GM23338 (cell line): ENCODE results near the gene VEZT. TPM values are rescaled to one million over a fixed set of nuclear protein-coding genes. Genes with fewer than 3 reads are reported as not detected.

ENCODE experiments used
- ATAC-seq: fragments of 200-7000 bp; cut with Tn5 transposase; 3 replicates; pipeline ENCODE4 v1.9.1; 2020
- DNase-seq: peaks from one replicate; pipeline ENCODE4 v3.0.0-alpha.2; 2015; ENCODE audit warnings: low spot score
- H2AFZ ChIP-seq: fragments of 200-600 bp; sonication (generic); 2 replicates; pipeline ENCODE4 v1.8.0; 2016; ENCODE audit warnings: antibody characterized with exemption, mild to moderate bottlenecking, moderate library complexity
- H3F3A ChIP-seq: fragments of 200-600 bp; sonication (generic); replicated peaks from 2 replicates; pipeline ENCODE4 v1.8.0; 2017; ENCODE audit warnings: antibody characterized with exemption, mixed run types, low read depth
- H3K27ac ChIP-seq: fragments of 200-600 bp; sonication (generic); 2 replicates; pipeline ENCODE4 v1.6.1; 2016; ENCODE audit warnings: low read depth
- H3K27me3 ChIP-seq: fragments of 200-600 bp; sonication (generic); 2 replicates; pipeline ENCODE4 v1.8.0; 2016; ENCODE audit warnings: mild to moderate bottlenecking, mixed run types, moderate library complexity; ENCODE audit not compliant: insufficient read depth
- H3K36me3 ChIP-seq: fragments of 200-600 bp; sonication (generic); 2 replicates; pipeline ENCODE4 v1.8.0; 2016; ENCODE audit warnings: mild to moderate bottlenecking; ENCODE audit not compliant: insufficient read depth
- H3K4me1 ChIP-seq: fragments of 200-600 bp; sonication (generic); 2 replicates; pipeline ENCODE4 v1.8.0; 2016; ENCODE audit warnings: mild to moderate bottlenecking, moderate library complexity; ENCODE audit not compliant: insufficient read depth
- H3K4me2 ChIP-seq: fragments of 200-600 bp; sonication (generic); 2 replicates; pipeline ENCODE4 v1.7.1; 2017; ENCODE audit warnings: mixed run types
- H3K4me3 ChIP-seq: fragments of 200-600 bp; sonication (generic); 2 replicates; pipeline ENCODE4 v1.6.1; 2016; ENCODE audit warnings: mixed run types
- H3K79me2 ChIP-seq: fragments of 200-600 bp; sonication (generic); replicated peaks from 2 replicates; pipeline ENCODE4 v1.8.0; 2017; ENCODE audit warnings: mild to moderate bottlenecking; ENCODE audit not compliant: insufficient read depth
- H3K9me2 ChIP-seq: fragments of 200-600 bp; sonication (generic); 2 replicates; pipeline ENCODE4 v1.8.0; 2017; ENCODE audit not compliant: insufficient read depth
- H4K20me1 ChIP-seq: fragments of 200-600 bp; sonication (generic); replicated peaks from 2 replicates; pipeline ENCODE4 v1.8.0; 2017; ENCODE audit warnings: mild to moderate bottlenecking; ENCODE audit not compliant: insufficient read depth
- H3K27ac Mint-ChIP-seq: 2 replicates; pipeline ENCODE4 v1.8.0; 2020; ENCODE audit warnings: inconsistent platforms, mild to moderate bottlenecking, moderate library complexity, mixed read lengths
- H3K27me3 Mint-ChIP-seq: 3 replicates; pipeline ENCODE4 v1.8.0; 2022; ENCODE audit warnings: low read depth, mild to moderate bottlenecking, moderate library complexity, mixed read lengths, inconsistent platforms; ENCODE audit not compliant: insufficient read depth, poor library complexity
- H3K36me3 Mint-ChIP-seq: 3 replicates; pipeline ENCODE4 v1.8.0; 2021; ENCODE audit warnings: low read depth, mild to moderate bottlenecking, inconsistent platforms, moderate library complexity, mixed read lengths
- H3K4me1 Mint-ChIP-seq: 3 replicates; pipeline ENCODE4 v1.8.0; 2020; ENCODE audit warnings: mild to moderate bottlenecking, inconsistent platforms, mixed read lengths
- H3K4me3 Mint-ChIP-seq: 3 replicates; pipeline ENCODE4 v1.8.0; 2021; ENCODE audit warnings: moderate library complexity, mild to moderate bottlenecking, inconsistent platforms, mixed read lengths
- H3K9me3 Mint-ChIP-seq: 3 replicates; pipeline ENCODE4 v1.8.0; 2020; ENCODE audit warnings: moderate library complexity, mild to moderate bottlenecking, inconsistent platforms, mixed read lengths
- ETS1 ChIP-seq: IDR thresholded peaks from 2 replicates; pipeline ENCODE4 v1.6.1; 2016; ENCODE audit warnings: antibody characterized with exemption
- EZH2 ChIP-seq: fragments of 200-600 bp; sonication (generic); IDR thresholded peaks from one replicate; pipeline ENCODE4 v1.8.0; 2017; ENCODE audit warnings: antibody characterized with exemption, mild to moderate bottlenecking, low read depth; ENCODE audit not compliant: unreplicated experiment
- EZH2phosphoT487 ChIP-seq: fragments of 200-600 bp; sonication (generic); IDR thresholded peaks from one replicate; pipeline ENCODE4 v1.8.1; 2018; ENCODE audit warnings: antibody characterized with exemption; ENCODE audit not compliant: unreplicated experiment
- JUNB ChIP-seq: IDR thresholded peaks from one replicate; pipeline ENCODE4 v1.6.1; 2016; ENCODE audit warnings: antibody characterized with exemption; ENCODE audit not compliant: unreplicated experiment
- NANOG ChIP-seq: IDR thresholded peaks from 2 replicates; pipeline ENCODE4 v1.6.1; 2016; ENCODE audit warnings: antibody characterized with exemption, borderline replicate concordance
- REST ChIP-seq: IDR thresholded peaks from one replicate; pipeline ENCODE4 v1.6.1; 2018; ENCODE audit warnings: antibody characterized with exemption; ENCODE audit not compliant: unreplicated experiment
- STAT1 ChIP-seq: IDR thresholded peaks from one replicate; pipeline ENCODE4 v1.6.1; 2016; ENCODE audit warnings: antibody characterized with exemption; ENCODE audit not compliant: unreplicated experiment
- polyA plus RNA-seq: library from polyadenylated mRNA; unstranded; fragments of >200 nt; fragmentation: Nextera tagmentation; extraction: Ambion mirVana; gene quantifications from 2 replicates; pipeline ENCODE4 v1.2.1, GENCODE V29; 2016
- total RNA-seq: library from RNA; depleted of rRNA; stranded (reverse); fragments of >200 nt; shearing (Covaris generic); gene quantifications from 2 replicates; pipeline ENCODE4 v1.2.3, GENCODE V29; 2014

Gene VEZT
- total and polyA plus RNA-seq, 2 experiments from 2014 or later, result 34.2 to 51.5 TPM

GRCh38 chr12:95184121-95184520 is 33.5 kb upstream of the VEZT start (continued):
- TF ChIP-seq JUNB, result no peak
- TF ChIP-seq ETS1, result no peak
- TF ChIP-seq STAT1, result no peak
- TF ChIP-seq REST, result no peak
- TF ChIP-seq EZH2phosphoT487, result no peak
- TF ChIP-seq EZH2, result no peak
- no peak for TF ChIP-seq NANOG

- H3K4me2 ChIP-seq, result no peak overlapping the region
- no peak overlapping the region for H2AFZ ChIP-seq
- H3K79me2 ChIP-seq, result peaks cover 64% of the 10 kb centered on the region
- no peaks in the 10 kb centered on the region for H3F3A ChIP-seq
- H3K27ac ChIP-seq, result no peak overlapping the region
- no peaks in the 10 kb centered on the region for H3K36me3 ChIP-seq
- no peaks in the 10 kb centered on the region for H3K27me3 ChIP-seq
- H4K20me1 ChIP-seq, result peaks cover 4% of the 10 kb centered on the region; the same call in 1 of the 2 replicates
- TF ChIP-seq REST, result no peak
- ATAC-seq (no peak), DNase-seq (no peak)
- Mint-ChIP-seq H3K27me3 (peaks cover 2% of the 10 kb centered on the region), H3K9me3 (no peaks in the 10 kb centered on the region), H3K36me3 (peaks cover 11% of the 10 kb centered on the region; the same call in 2 of the 3 replicates), H3K4me1 (peaks cover 27% of the 10 kb centered on the region), H3K4me3 (no peak overlapping the region), H3K27ac (no peak overlapping the region)
- H3K9me2 ChIP-seq, result no peaks in the 10 kb centered on the region
- H3K4me3 ChIP-seq, result no peak overlapping the region
- H3K4me1 ChIP-seq, result peaks cover 18% of the 10 kb centered on the region
These were observed 32.5 kb upstream of the VEZT start for GRCh38 chr12:95185072-95185471.
